Measurements from ENCODE around the gene DDX27.
A peak's percentile ranks its signal among the peaks of the same experiment; 100 is the strongest.
"Not testable (repeated sequence)": the region's sequence is repeated elsewhere in the genome, so short reads cannot be mapped to it uniquely, and the experiment has no call there.

Gene DDX27

GRCh38 chr20:49219091-49219923 is at the start of gene DDX27:
Gene DDX27 (plus strand): TSS chr20:49219416. CDS start chr20:49219449, 33 bp downstream.
- DNase-seq: peak; percentile 98

- no peak for DNase-seq
These were observed 49.7 kb upstream of the DDX27 start for GRCh38 chr20:49169547-49169946.

GRCh38 chr20:49170714-49171113 is 48.5 kb upstream of the DDX27 start:
- no peak for DNase-seq

- no peak for DNase-seq
These were observed 47.3 kb upstream of the DDX27 start for GRCh38 chr20:49171909-49172308.

- DNase-seq: no peak
These were observed 46.8 kb upstream of the DDX27 start for GRCh38 chr20:49172413-49172812.

- DNase-seq: no peak
These were observed 45.0 kb upstream of the DDX27 start for GRCh38 chr20:49174183-49174582.

GRCh38 chr20:49179368-49180277 is 39.6 kb upstream of the DDX27 start:
- DNase-seq: no peak

- no peak for DNase-seq
These were observed 37.8 kb upstream of the DDX27 start for GRCh38 chr20:49181265-49181877.

- no peak for DNase-seq
These were observed 35.8 kb upstream of the DDX27 start for GRCh38 chr20:49183444-49183843.

- DNase-seq: not testable (repeated sequence)
These were observed 35.1 kb upstream of the DDX27 start for GRCh38 chr20:49184084-49184501.

GRCh38 chr20:49184691-49185070 is 34.5 kb upstream of the DDX27 start:
- DNase-seq: no peak

- DNase-seq: no peak
These were observed 34.0 kb upstream of the DDX27 start for GRCh38 chr20:49185071-49185761.

- DNase-seq: peak; percentile 56
These were observed 32.5 kb upstream of the DDX27 start for GRCh38 chr20:49186535-49187329.

GRCh38 chr20:49187330-49187850 is 31.8 kb upstream of the DDX27 start:
- no peak for DNase-seq

- peak; percentile 91 for DNase-seq
These were observed 31.2 kb upstream of the DDX27 start, which contains the start of gene STAU1 for GRCh38 chr20:49187851-49188641. Gene STAU1 (minus strand): TSS chr20:49188334. CDS start chr20:49166201, 22,133 bp downstream.

- not testable (repeated sequence) for DNase-seq
These were observed 26.2 kb upstream of the DDX27 start for GRCh38 chr20:49192944-49193518.

- no peak for DNase-seq
These were observed 19.4 kb upstream of the DDX27 start for GRCh38 chr20:49199729-49200293.

GRCh38 chr20:49203011-49203410 is 16.2 kb upstream of the DDX27 start:
- no peak for DNase-seq

- DNase-seq: no peak
These were observed 15.5 kb upstream of the DDX27 start for GRCh38 chr20:49203746-49204145.

GRCh38 chr20:49207076-49207475 is 12.1 kb upstream of the DDX27 start:
- DNase-seq: peak; percentile 21

All from MV-4-11 (cell line).